ENCODE measurements around the gene MRPS26.
"Not testable (repeated sequence)": the region's sequence is repeated elsewhere in the genome, so short reads cannot be mapped to it uniquely, and the experiment has no call there.

Gene MRPS26

DNA sequence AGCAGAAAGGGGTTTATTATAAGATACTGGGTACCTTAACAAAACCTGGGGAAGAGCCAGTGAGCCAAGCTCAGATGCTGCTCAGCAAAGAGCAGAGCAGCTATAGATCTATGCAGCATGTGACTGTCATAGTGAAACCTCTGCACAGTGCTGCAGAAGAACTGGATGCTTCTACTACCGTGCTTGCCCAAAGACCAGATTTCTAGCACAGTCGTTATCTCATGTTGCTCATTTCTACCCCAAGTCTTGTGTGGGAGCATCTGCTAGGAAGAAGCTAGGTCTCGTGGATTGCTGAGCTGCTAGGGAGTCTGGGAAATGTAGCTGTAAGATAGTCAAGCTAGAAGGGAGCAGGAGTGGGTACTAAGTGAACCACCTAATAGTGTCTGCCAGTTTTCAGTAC lies 34.1 kb upstream of the MRPS26 start:
- no peak overlapping the region for H3K4me3 ChIP-seq
- H3K27ac ChIP-seq, result no peak overlapping the region
- no peak for DNase-seq
- no peaks in the 10 kb centered on the region for H3K9me3 ChIP-seq
- intact Hi-C loops (cut with DNase I; ENCODE audit: low total_unique reads), result no loop called here
- no peaks in the 10 kb centered on the region for H3K27me3 ChIP-seq
- no peaks in the 10 kb centered on the region for H3K4me1 ChIP-seq
- peaks cover 34 to 95% (median 42%) of the 10 kb centered on the region in 3 donors for H3K36me3 ChIP-seq
- TF ChIP-seq CTCF (IDR thresholded peaks at IDR 0.05), result no peak

DNA sequence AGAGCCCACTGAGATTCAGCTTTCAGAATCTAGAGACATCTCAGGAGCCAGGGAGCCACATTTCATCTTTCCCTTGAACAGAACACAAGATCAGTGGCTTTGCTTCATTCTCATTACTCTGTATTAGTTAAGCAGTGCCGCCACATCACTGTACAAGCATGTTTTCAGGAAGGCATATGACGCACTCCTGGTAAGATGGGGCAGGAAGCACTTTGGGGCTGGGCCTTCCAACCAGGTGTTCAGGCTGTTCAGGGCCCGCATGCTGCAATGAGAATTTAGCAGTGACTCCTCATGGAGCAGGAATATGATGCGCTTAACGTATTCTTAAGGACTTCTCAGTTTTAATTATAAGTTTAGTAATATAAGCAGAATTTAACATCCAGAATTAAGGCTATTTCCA lies 32.1 kb upstream of the MRPS26 start:
- no peak overlapping the region for H3K4me3 ChIP-seq
- TF ChIP-seq CTCF (IDR thresholded peaks at IDR 0.05), result no peak
- peaks cover 22 to 84% (median 36%) of the 10 kb centered on the region in 3 donors for H3K36me3 ChIP-seq
- H3K4me1 ChIP-seq, result no peaks in the 10 kb centered on the region
- H3K9me3 ChIP-seq, result no peaks in the 10 kb centered on the region
- DNase-seq, result no peak
- H3K27ac ChIP-seq, result no peak overlapping the region
- intact Hi-C loops (cut with DNase I; ENCODE audit: low total_unique reads), result no loop called here
- no peaks in the 10 kb centered on the region for H3K27me3 ChIP-seq

- Histone ChIP-seq H3K27me3 (no peaks in the 10 kb centered on the region), H3K36me3 (peaks cover 18 to 80% (median 32%) of the 10 kb centered on the region in 3 donors), H3K4me3 (no peak overlapping the region), H3K4me1 (no peaks in the 10 kb centered on the region), H3K27ac (no peak overlapping the region), H3K9me3 (no peaks in the 10 kb centered on the region)
- DNase-seq, result no peak
- intact Hi-C loops (cut with DNase I; ENCODE audit: low total_unique reads), result no loop called here
- TF ChIP-seq CTCF (IDR thresholded peaks at IDR 0.05), result no peak
Measured at GRCh38 chr20:3014179-3014578, 31.7 kb upstream of the MRPS26 start.

GRCh38 chr20:3014662-3015061 lies 31.2 kb upstream of the MRPS26 start:
- H3K4me1 ChIP-seq, result no peaks in the 10 kb centered on the region
- intact Hi-C loops (cut with DNase I; ENCODE audit: low total_unique reads), result no loop called here
- peaks cover 18 to 75% (median 27%) of the 10 kb centered on the region in 3 donors for H3K36me3 ChIP-seq
- no peak for TF ChIP-seq CTCF (IDR thresholded peaks at IDR 0.05)
- no peak overlapping the region for H3K27ac ChIP-seq
- H3K9me3 ChIP-seq, result no peaks in the 10 kb centered on the region
- H3K27me3 ChIP-seq, result no peaks in the 10 kb centered on the region
- H3K4me3 ChIP-seq, result no peak overlapping the region
- DNase-seq, result no peak

DNA sequence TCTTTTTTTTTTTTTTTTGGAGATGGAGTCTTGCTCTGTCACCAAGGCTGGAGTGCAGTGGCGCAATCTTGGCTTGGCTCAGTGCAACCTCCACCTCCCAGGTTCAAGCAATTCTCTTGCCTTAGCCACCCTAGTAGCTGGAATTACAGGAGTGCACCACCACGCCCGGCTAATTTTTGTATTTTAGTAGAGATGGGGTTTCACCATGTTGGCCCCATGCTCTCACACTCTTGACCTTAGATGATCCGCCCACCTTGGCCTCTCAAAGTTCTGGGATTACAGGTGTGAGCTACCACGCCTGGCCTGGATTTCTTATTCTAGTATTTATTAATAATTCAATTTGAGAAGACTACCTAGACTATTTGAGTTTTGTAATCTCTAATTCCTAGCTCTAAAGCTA lies 30.6 kb upstream of the MRPS26 start:
- H3K27ac ChIP-seq; DNase-seq; H3K27me3 ChIP-seq; H3K4me3 ChIP-seq; H3K9me3 ChIP-seq; H3K4me1 ChIP-seq; intact Hi-C loops (cut with DNase I; ENCODE audit: low total_unique reads): not testable (repeated sequence)
- peaks cover 18 to 73% (median 20%) of the 10 kb centered on the region in 3 donors for H3K36me3 ChIP-seq

DNA sequence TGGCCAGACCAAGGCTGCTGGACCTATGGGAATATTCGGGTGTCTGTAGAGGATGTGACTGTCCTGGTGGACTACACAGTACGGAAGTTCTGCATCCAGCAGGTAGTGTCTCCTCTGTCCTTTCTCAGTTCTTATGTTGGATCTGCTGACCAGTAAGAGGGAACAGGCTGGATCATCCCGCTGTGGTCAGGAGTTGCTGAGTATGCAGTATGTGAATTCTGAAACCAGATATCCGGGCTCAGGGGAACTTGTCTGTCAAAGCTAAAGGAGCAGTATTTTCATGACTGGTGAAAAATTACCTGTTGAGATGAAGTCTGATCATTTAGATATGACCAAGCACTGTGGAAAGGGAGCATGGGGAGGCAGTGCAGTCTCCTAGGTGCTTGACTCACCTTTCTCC lies 24.5 kb upstream of the MRPS26 start:
- H3K27me3 ChIP-seq, result no peaks in the 10 kb centered on the region
- no peak overlapping the region for H3K27ac ChIP-seq
- intact Hi-C loops (cut with DNase I; ENCODE audit: low total_unique reads), result no loop called here
- no peaks in the 10 kb centered on the region for H3K4me1 ChIP-seq
- TF ChIP-seq CTCF (IDR thresholded peaks at IDR 0.05), result no peak
- peaks cover 51 to 78% (median 63%) of the 10 kb centered on the region in 3 donors for H3K36me3 ChIP-seq
- H3K4me3 ChIP-seq, result no peak overlapping the region
- H3K9me3 ChIP-seq, result no peaks in the 10 kb centered on the region
- no peak for DNase-seq

Data from tibial artery (tissue), 4 donors.